NCI-H82 treated with DMSO at 0.1 percent for 48 hours (cell line): Measurements from ENCODE around the gene LCE3B.
A peak's percentile ranks its signal among the peaks of the same experiment; 100 is the strongest.
"Not testable (repeated sequence)": the region's sequence is repeated elsewhere in the genome, so short reads cannot be mapped to it uniquely, and the experiment has no call there.

ENCODE experiments used
- DNase-seq: peaks from one replicate; lab custom pipeline; 2025; ENCODE audit not compliant: unreplicated experiment; lab: John Stamatoyannopoulos, UW

Gene LCE3B

GRCh38 chr1:152613511-152613910, at the start of gene LCE3B:
TSS of gene LCE3B (plus strand) at chr1:152613811. CDS start at chr1:152613811, 0 bp downstream.
- DNase-seq = no peak

GRCh38 chr1:152565115-152565514, 48.5 kb upstream of the LCE3B start:
- no peak for DNase-seq

- DNase-seq = no peak
Measured at GRCh38 chr1:152565535-152566215, 47.9 kb upstream of the LCE3B start.

GRCh38 chr1:152566681-152567080, 46.9 kb upstream of the LCE3B start, which contains the start of gene LCE3E:
TSS of gene LCE3E (minus strand) at chr1:152566780. CDS start at chr1:152566208, 572 bp downstream.
- no peak for DNase-seq

GRCh38 chr1:152577168-152577567, 36.4 kb upstream of the LCE3B start:
- no peak for DNase-seq

GRCh38 chr1:152579526-152579925, 34.1 kb upstream of the LCE3B start:
- DNase-seq = not testable (repeated sequence)

GRCh38 chr1:152580433-152580832, 33.2 kb upstream of the LCE3B start, which contains the start of gene LCE3D:
TSS of gene LCE3D (minus strand) at chr1:152580516. CDS start at chr1:152579936, 580 bp downstream.
- no peak for DNase-seq

- no peak for DNase-seq
Measured at GRCh38 chr1:152582647-152583046, 31.0 kb upstream of the LCE3B start.

- DNase-seq = no peak
Measured at GRCh38 chr1:152585586-152585985, 28.0 kb upstream of the LCE3B start.

- DNase-seq = no peak
Measured at GRCh38 chr1:152596986-152597385, 16.6 kb upstream of the LCE3B start.

- no peak for DNase-seq
Measured at GRCh38 chr1:152599934-152600333, 13.7 kb upstream of the LCE3B start, which contains the start of gene LCE3C. TSS of gene LCE3C (plus strand) at chr1:152600234. CDS start at chr1:152600732, 498 bp downstream.

- no peak for DNase-seq
Measured at GRCh38 chr1:152621993-152622392, 8.4 kb downstream of the LCE3B start.

- no peak for DNase-seq
Measured at GRCh38 chr1:152622803-152623202, 9.2 kb downstream of the LCE3B start, which contains the start of gene LCE3A. TSS of gene LCE3A (minus strand) at chr1:152623103. CDS start at chr1:152623103, 0 bp downstream.

GRCh38 chr1:152623203-152623844, 9.7 kb downstream of the LCE3B start:
- DNase-seq = no peak

GRCh38 chr1:152626744-152627143, 13.1 kb downstream of the LCE3B start:
- DNase-seq = no peak

GRCh38 chr1:152630596-152630995, 17.0 kb downstream of the LCE3B start:
- no peak for DNase-seq

- no peak for DNase-seq
Measured at GRCh38 chr1:152640351-152640750, 26.7 kb downstream of the LCE3B start.

- no peak for DNase-seq
Measured at GRCh38 chr1:152643945-152644344, 30.3 kb downstream of the LCE3B start.

GRCh38 chr1:152645146-152645545, 31.5 kb downstream of the LCE3B start:
- DNase-seq = no peak

GRCh38 chr1:152646656-152647055, 33.0 kb downstream of the LCE3B start:
- no peak for DNase-seq

- DNase-seq = peak; percentile 25
Measured at GRCh38 chr1:152654110-152654509, 40.5 kb downstream of the LCE3B start.

GRCh38 chr1:152656459-152656858, 42.8 kb downstream of the LCE3B start:
- no peak for DNase-seq
